H1 (cell line): ENCODE data around the gene NSUN7. TPM values are rescaled to one million over a fixed set of nuclear protein-coding genes. Genes with fewer than 3 reads are reported as not detected.

Experiments
- SIX5 ChIP-seq: IDR thresholded peaks from 2 replicates; pipeline ENCODE4 v1.6.1; 2011; ENCODE audit warnings: mild to moderate bottlenecking, low read depth, low read length
- polyA plus RNA-seq, 7 experiments: library from polyadenylated mRNA; depleted of rRNA in 3 of 7; stranded (reverse) in 5 of 7; unstranded in 2 of 7; fragments of >200 nt in 5 of 7; fragments of 200-250 nt in 2 of 7; gene quantifications; 1 replicate in 5 of 7; 2 replicates in 1 of 7; 4 replicates in 1 of 7; pipeline versions ENCODE4 v1.2.1 to v1.2.3, GENCODE V29; 2011 to 2013; ENCODE audit warnings: missing spikeins in 2 of 7, mixed read lengths in 2 of 7
- total RNA-seq: library from RNA; stranded (reverse); fragmentation: NEBNext Ultra II Directional; extraction: Animal tissue kit (Norgen Biotek cat#: 25700); gene quantifications from 2 replicates; pipeline ENCODE4 v1.2.1, GENCODE V29; 2021

NSUN7 gene
- total and polyA plus RNA-seq, 2 of the 8 experiments (the other 6 are each of a cell fraction or from before 2014, with no cell fraction given): 8.8 to 24.4 TPM

GRCh38 chr4:40811956-40812355 lies 62.2 kb downstream of the NSUN7 start (continued):
- no peak for TF ChIP-seq SIX5
